ENCODE results near the gene ARHGAP8. TPM values are rescaled to one million over a fixed set of nuclear protein-coding genes. Genes with fewer than 3 reads are reported as not detected.

The ARHGAP8 gene
- total and polyA plus RNA-seq, 2 of the 13 experiments (the other 11 are each of a cell fraction or from before 2014, with no cell fraction given) = 0.07 TPM; not detected in 1

DNA sequence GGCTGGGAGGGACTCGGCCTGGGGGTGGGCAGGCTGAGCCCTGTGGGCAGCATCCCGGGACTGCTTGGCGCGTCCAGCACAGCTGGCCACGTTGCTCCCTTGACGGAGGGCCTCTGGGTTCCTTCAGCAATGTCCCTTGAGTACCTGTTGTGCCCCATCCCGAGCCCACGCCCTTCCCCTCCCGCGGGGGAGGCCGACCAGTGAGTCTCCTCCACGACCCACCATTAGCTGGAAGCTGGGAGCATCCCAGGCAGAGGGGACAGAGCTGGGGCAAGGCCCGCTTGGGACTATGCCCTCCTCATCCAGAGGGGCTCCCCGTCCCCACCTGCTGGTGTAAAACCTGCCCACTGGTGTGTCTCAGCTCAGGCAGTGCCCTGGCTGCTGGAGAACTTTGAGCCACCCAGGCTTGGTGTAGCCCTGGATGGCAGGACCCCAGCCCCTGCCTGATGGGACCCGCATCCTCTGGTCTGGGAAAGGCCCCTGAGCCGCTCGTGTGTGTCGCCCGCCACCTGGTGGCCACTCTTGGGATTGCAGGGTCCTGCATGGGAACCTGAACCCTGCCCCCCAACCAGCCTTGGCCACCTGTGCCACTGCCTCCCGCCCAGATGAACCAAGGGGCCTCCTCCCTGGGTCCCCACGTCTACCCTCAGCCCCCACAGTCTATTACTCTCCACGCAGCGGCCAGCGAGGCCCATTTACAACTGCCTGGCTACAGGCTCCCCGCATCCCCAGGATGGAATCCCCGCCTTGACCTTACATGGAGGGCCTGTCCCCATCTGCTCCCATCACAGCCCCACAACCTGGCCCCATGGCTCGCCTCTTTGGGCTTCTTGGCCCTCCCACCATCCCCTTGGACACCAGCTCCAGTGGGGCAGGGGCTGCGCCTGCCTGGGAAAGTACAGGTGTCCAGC, 16.6 kb upstream of the ARHGAP8 start (continued):
- TF ChIP-seq, protein P1, sequence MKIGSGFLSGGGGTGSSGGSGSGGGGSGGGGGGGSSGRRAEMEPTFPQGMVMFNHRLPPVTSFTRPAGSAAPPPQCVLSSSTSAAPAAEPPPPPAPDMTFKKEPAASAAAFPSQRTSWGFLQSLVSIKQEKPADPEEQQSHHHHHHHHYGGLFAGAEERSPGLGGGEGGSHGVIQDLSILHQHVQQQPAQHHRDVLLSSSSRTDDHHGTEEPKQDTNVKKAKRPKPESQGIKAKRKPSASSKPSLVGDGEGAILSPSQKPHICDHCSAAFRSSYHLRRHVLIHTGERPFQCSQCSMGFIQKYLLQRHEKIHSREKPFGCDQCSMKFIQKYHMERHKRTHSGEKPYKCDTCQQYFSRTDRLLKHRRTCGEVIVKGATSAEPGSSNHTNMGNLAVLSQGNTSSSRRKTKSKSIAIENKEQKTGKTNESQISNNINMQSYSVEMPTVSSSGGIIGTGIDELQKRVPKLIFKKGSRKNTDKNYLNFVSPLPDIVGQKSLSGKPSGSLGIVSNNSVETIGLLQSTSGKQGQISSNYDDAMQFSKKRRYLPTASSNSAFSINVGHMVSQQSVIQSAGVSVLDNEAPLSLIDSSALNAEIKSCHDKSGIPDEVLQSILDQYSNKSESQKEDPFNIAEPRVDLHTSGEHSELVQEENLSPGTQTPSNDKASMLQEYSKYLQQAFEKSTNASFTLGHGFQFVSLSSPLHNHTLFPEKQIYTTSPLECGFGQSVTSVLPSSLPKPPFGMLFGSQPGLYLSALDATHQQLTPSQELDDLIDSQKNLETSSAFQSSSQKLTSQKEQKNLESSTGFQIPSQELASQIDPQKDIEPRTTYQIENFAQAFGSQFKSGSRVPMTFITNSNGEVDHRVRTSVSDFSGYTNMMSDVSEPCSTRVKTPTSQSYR (CRISPR knock-in tag; IDR thresholded peaks at IDR 0.05; ENCODE audit: borderline replicate concordance) = peak; percentile 72; the same call in 1 of the 2 replicates
- TF ChIP-seq PHF8 (CRISPR knock-in tag; IDR thresholded peaks at IDR 0.05) = no peak
- TF ChIP-seq MBNL3 (CRISPR knock-in tag; conservative IDR thresholded peaks at IDR 0.05) = no peak
- no peak for TF ChIP-seq ZNF101 (CRISPR knock-in tag; IDR thresholded peaks at IDR 0.05; ENCODE audit: borderline replicate concordance, low read depth)
- no peak for TF ChIP-seq SMARCE1 (IDR thresholded peaks at IDR 0.05; ENCODE audit: borderline replicate concordance)
- TF ChIP-seq ETV5 (CRISPR knock-in tag; IDR thresholded peaks at IDR 0.05; ENCODE audit: borderline replicate concordance) = peak; percentile 17; the same call in 1 of the 2 replicates
- no peak for TF ChIP-seq ZNF501 (CRISPR knock-in tag; IDR thresholded peaks at IDR 0.05)
- TF ChIP-seq, protein P2, sequence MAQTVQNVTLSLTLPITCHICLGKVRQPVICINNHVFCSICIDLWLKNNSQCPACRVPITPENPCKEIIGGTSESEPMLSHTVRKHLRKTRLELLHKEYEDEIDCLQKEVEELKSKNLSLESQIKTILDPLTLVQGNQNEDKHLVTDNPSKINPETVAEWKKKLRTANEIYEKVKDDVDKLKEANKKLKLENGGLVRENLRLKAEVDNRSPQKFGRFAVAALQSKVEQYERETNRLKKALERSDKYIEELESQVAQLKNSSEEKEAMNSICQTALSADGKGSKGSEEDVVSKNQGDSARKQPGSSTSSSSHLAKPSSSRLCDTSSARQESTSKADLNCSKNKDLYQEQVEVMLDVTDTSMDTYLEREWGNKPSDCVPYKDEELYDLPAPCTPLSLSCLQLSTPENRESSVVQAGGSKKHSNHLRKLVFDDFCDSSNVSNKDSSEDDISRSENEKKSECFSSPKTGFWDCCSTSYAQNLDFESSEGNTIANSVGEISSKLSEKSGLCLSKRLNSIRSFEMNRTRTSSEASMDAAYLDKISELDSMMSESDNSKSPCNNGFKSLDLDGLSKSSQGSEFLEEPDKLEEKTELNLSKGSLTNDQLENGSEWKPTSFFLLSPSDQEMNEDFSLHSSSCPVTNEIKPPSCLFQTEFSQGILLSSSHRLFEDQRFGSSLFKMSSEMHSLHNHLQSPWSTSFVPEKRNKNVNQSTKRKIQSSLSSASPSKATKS (CRISPR knock-in tag; IDR thresholded peaks at IDR 0.05) = no peak
- TF ChIP-seq ZNF33A (CRISPR knock-in tag; IDR thresholded peaks at IDR 0.05; ENCODE audit: borderline replicate concordance) = no peak
- TF ChIP-seq, protein P3, sequence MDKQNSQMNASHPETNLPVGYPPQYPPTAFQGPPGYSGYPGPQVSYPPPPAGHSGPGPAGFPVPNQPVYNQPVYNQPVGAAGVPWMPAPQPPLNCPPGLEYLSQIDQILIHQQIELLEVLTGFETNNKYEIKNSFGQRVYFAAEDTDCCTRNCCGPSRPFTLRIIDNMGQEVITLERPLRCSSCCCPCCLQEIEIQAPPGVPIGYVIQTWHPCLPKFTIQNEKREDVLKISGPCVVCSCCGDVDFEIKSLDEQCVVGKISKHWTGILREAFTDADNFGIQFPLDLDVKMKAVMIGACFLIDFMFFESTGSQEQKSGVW (CRISPR knock-in tag; IDR thresholded peaks at IDR 0.05; ENCODE audit: borderline replicate concordance) = no peak
- no peak for TF ChIP-seq ZNF768 (CRISPR knock-in tag; IDR thresholded peaks at IDR 0.05)
- TF ChIP-seq GTF3A (CRISPR knock-in tag; conservative IDR thresholded peaks at IDR 0.05) = no peak
- TF ChIP-seq ZNF335 (CRISPR knock-in tag; IDR thresholded peaks at IDR 0.05) = no peak
- TF ChIP-seq TRIM24 (CRISPR knock-in tag; IDR thresholded peaks at IDR 0.05) = no peak
- TF ChIP-seq, protein P4, sequence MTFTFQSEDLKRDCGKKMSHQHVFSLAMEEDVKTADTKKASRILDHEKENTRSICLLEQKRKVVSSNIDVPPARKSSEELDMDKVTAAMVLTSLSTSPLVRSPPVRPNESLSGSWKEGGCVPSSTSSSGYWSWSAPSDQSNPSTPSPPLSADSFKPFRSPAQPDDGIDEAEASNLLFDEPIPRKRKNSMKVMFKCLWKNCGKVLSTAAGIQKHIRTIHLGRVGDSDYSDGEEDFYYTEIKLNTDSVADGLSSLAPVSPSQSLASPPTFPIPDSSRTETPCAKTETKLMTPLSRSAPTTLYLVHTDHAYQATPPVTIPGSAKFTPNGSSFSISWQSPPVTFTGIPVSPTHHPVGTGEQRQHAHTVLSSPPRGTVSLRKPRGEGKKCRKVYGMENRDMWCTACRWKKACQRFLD (CRISPR knock-in tag; IDR thresholded peaks at IDR 0.05; ENCODE audit: borderline replicate concordance) = no peak
- TF ChIP-seq, protein P5, sequence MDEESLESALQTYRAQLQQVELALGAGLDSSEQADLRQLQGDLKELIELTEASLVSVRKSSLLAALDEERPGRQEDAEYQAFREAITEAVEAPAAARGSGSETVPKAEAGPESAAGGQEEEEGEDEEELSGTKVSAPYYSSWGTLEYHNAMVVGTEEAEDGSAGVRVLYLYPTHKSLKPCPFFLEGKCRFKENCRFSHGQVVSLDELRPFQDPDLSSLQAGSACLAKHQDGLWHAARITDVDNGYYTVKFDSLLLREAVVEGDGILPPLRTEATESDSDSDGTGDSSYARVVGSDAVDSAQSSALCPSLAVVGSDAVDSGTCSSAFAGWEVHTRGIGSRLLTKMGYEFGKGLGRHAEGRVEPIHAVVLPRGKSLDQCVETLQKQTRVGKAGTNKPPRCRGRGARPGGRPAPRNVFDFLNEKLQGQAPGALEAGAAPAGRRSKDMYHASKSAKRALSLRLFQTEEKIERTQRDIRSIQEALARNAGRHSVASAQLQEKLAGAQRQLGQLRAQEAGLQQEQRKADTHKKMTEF (CRISPR knock-in tag; IDR thresholded peaks at IDR 0.05) = no peak
- TF ChIP-seq MATR3 (CRISPR knock-in tag; IDR thresholded peaks at IDR 0.05) = no peak
- TF ChIP-seq ZNF672 (CRISPR knock-in tag; IDR thresholded peaks at IDR 0.05) = no peak
- TF ChIP-seq ASH2L (IDR thresholded peaks at IDR 0.05; ENCODE audit: insufficient read length, low read depth, low read length) = no peak
- TF ChIP-seq NCOA1 (CRISPR knock-in tag; IDR thresholded peaks at IDR 0.05) = no peak
- no peak for TF ChIP-seq RXRA (CRISPR knock-in tag; IDR thresholded peaks at IDR 0.05)
